Fibroblast of lung (primary cell): ENCODE data around the gene RANBP3.

Source experiments
- CTCF ChIP-seq, 2 donors: IDR thresholded peaks in 1 of 2; conservative IDR thresholded peaks in 1 of 2; 1 replicate in 1 of 2; 2 replicates in 1 of 2; pipeline ENCODE4 v1.5.1; 2011 to 2012; ENCODE audit warnings: low read length in 2 of 2, control low read depth in 1 of 2, inconsistent platforms in 1 of 2, low read depth in 1 of 2, mild to moderate bottlenecking in 1 of 2
- EZH2 ChIP-seq: IDR thresholded peaks from 2 replicates; pipeline ENCODE4 v1.5.1; 2012; ENCODE audit warnings: low read length, control low read depth, mild to moderate bottlenecking; ENCODE audit errors: missing control alignments

DNA sequence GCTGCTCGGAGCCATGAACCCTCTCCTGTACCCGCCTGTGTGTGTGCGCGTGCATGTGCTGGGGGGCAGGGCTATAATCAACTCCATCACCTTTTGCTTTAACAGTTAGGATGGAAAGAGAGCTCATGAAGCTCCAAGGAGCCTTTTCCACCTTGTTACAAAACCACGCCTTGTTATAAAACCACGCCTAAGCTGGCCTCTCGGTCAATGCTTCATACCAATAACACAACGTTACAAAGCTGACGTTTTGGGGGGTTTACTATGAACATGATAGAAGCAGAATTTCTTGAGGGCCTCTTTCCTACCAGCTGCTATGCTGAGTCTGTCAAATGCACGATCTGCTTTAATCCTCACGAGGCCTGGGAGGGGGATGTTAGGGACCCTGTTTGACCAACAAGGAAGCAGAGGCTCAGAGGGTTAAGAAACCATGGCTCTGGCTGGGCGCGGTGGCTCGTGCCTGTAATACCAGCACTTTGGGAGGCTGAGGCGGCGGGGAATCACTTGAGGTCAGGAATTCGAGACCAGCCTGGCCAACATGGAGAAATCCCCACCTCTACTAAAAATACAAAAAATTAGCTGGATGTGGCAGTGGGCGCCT, 52.0 kb downstream of the RANBP3 start:
- TF ChIP-seq CTCF (conservative IDR thresholded peaks at IDR 0.05 in 1 of 2, IDR thresholded peaks at IDR 0.05 in 1 of 2; ENCODE audit: low read depth in 1 of 2, low read length in 2 of 2) = no peak
- TF ChIP-seq EZH2 = no peak
